Measurements from ENCODE around the gene SMYD5.

DNA sequence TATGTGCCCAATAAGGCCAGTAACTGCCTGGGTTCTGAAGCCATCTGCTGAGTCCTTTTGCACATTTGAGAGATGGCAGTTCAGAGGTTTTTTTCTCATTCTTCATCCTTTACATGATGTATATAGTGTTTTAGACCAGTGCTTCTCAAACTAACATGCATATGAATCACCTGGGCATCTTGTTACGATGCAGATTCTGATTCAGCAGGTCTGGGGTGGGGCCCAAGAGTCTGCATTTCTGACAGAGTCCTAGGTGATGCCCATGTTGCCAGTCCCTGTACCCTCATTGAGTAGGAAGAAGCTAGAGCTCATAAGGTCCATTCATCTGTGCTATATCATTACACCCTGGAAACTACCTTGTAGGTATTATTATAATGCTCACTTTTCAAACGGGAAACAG, 3.8 kb downstream of the SMYD5 start:
- TF ChIP-seq, protein P1, sequence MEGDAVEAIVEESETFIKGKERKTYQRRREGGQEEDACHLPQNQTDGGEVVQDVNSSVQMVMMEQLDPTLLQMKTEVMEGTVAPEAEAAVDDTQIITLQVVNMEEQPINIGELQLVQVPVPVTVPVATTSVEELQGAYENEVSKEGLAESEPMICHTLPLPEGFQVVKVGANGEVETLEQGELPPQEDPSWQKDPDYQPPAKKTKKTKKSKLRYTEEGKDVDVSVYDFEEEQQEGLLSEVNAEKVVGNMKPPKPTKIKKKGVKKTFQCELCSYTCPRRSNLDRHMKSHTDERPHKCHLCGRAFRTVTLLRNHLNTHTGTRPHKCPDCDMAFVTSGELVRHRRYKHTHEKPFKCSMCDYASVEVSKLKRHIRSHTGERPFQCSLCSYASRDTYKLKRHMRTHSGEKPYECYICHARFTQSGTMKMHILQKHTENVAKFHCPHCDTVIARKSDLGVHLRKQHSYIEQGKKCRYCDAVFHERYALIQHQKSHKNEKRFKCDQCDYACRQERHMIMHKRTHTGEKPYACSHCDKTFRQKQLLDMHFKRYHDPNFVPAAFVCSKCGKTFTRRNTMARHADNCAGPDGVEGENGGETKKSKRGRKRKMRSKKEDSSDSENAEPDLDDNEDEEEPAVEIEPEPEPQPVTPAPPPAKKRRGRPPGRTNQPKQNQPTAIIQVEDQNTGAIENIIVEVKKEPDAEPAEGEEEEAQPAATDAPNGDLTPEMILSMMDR (conservative IDR thresholded peaks at IDR 0.05; ENCODE audit: low read depth, low read length), result no peak
- no peak for TF ChIP-seq EZH2 (IDR thresholded peaks at IDR 0.05; ENCODE audit: low read length, unreplicated experiment)
